Muscle of leg (tissue), 11 donors: ENCODE data around the gene TMEM108. TPM values are rescaled to one million over a fixed set of nuclear protein-coding genes. Genes with fewer than 3 reads are reported as not detected.

Experiments
- DNase-seq: peaks from one replicate; pipeline ENCODE4 v3.0.0; 2013
- H3K27ac ChIP-seq: one replicate; pipeline ENCODE4 v1.5.1; 2013; ENCODE audit warnings: mild to moderate bottlenecking, low read length, control low read depth
- H3K27me3 ChIP-seq: one replicate; pipeline ENCODE4 v1.6.1; 2013; ENCODE audit warnings: low read length; ENCODE audit not compliant: control insufficient read depth, insufficient read depth
- H3K36me3 ChIP-seq: one replicate; pipeline ENCODE4 v1.6.1; 2013; ENCODE audit warnings: low read length; ENCODE audit not compliant: control insufficient read depth, insufficient read depth
- H3K4me1 ChIP-seq: one replicate; pipeline ENCODE4 v1.6.1; 2013; ENCODE audit warnings: low read length; ENCODE audit not compliant: control insufficient read depth, insufficient read depth
- H3K4me3 ChIP-seq: one replicate; pipeline ENCODE4 v1.5.1; 2013; ENCODE audit warnings: low read length, control low read depth
- H3K9me3 ChIP-seq: replicated peaks from 2 replicates; pipeline ENCODE4 v1.6.1; 2013; ENCODE audit warnings: low read depth, low read length; ENCODE audit not compliant: control insufficient read depth
- WGBS: methylation state at CpG from one replicate; pipeline ENCODE4 v1.1.5; 2013; ENCODE audit warnings: missing lambda C conversion rate; ENCODE audit not compliant: insufficient coverage; 5-methylcytosine and 5-hydroxymethylcytosine counted together
- polyA plus RNA-seq, 8 donors: library from polyadenylated mRNA; unstranded; fragments of 120-200 nt; gene quantifications; one replicate each; pipeline versions ENCODE4 v1.2.1 to v1.2.3, GENCODE V29; 2013; ENCODE audit warnings: inconsistent platforms in 1 of 8, low replicate concordance in 1 of 8; ENCODE audit not compliant: insufficient read length in 8 of 8, insufficient read depth in 1 of 8
- total RNA-seq: library from RNA; stranded (reverse); fragments of 120-200 nt; gene quantifications from one replicate; pipeline ENCODE4 v1.2.4, GENCODE V29; 2013

Gene TMEM108
- total and polyA plus RNA-seq, 9 donors: 6.3 to 27.3 (median 17.4) TPM

- H3K27me3 ChIP-seq: no peaks in the 10 kb centered on the region
- 94% methylated on average over 2 of the region's 2 CpGs for WGBS
- no peaks in the 10 kb centered on the region for H3K36me3 ChIP-seq
- H3K4me3 ChIP-seq: no peak overlapping the region
- no peak overlapping the region for H3K27ac ChIP-seq
- no peak for DNase-seq
- H3K9me3 ChIP-seq: no peaks in the 10 kb centered on the region
- H3K4me1 ChIP-seq: no peaks in the 10 kb centered on the region
Measured at GRCh38 chr3:133021206-133021605, 17.0 kb upstream of the TMEM108 start.

GRCh38 chr3:133023362-133023761 lies 14.8 kb upstream of the TMEM108 start:
- WGBS: 100% methylated on average over 1 of the region's 1 CpG
- peak; percentile 6 for DNase-seq

DNA sequence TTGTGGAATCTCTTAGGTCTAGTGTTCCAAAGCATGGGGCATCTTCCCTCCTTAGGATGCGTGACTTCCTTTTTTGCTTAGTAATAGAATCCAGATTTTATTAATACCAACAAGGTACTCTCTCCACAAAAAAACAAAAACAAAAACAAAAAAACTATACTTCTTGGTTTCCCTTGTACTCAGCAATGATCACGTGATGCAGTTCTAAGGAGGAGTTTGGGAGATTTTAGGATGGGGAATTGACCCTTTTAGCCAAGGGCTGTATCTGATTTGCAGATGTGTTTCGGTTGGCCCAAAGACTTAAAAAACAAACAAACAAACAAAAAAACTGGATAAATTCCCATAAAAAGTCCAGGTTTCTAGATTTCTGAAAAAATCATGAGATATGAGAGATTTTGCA lies 12.6 kb upstream of the TMEM108 start:
- H3K27me3 ChIP-seq: no peaks in the 10 kb centered on the region
- no peak overlapping the region for H3K27ac ChIP-seq
- no peak overlapping the region for H3K4me3 ChIP-seq
- WGBS: no CpG with 5 or more reads among the region's 3 CpGs
- no peaks in the 10 kb centered on the region for H3K4me1 ChIP-seq
- no peaks in the 10 kb centered on the region for H3K9me3 ChIP-seq
- no peaks in the 10 kb centered on the region for H3K36me3 ChIP-seq
- no peak for DNase-seq

More at GRCh38 chr3:133023362-133023761, 14.8 kb upstream of the TMEM108 start:
- H3K27ac ChIP-seq: no peak overlapping the region
- no peaks in the 10 kb centered on the region for H3K9me3 ChIP-seq
- no peaks in the 10 kb centered on the region for H3K27me3 ChIP-seq
- H3K4me3 ChIP-seq: no peak overlapping the region
- H3K4me1 ChIP-seq: no peaks in the 10 kb centered on the region
- no peaks in the 10 kb centered on the region for H3K36me3 ChIP-seq

DNA sequence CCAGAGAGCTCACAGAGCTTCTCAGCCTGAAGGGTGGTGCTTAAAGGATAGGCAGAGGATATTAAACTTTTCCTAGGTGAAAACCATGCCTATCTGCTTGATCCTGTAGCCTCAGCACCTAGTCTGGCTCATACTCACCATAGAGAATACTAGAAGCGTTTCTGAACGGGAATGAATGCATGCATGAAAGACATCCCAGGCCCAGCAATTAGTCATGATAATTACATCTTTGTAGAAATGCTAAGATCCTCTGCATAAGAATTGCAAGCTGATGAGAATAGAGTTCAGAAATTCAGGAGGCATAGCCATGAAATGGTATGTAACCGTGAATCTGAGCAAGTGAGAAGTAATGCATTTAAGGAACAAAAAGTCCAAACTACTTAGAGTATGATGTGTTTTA lies 5.9 kb upstream of the TMEM108 start:
- DNase-seq: no peak
- Histone ChIP-seq H3K4me3 (no peak overlapping the region), H3K27me3 (no peaks in the 10 kb centered on the region), H3K9me3 (no peaks in the 10 kb centered on the region), H3K4me1 (peaks cover 4% of the 10 kb centered on the region), H3K27ac (no peak overlapping the region), H3K36me3 (no peaks in the 10 kb centered on the region)
- WGBS: no CpG with 5 or more reads among the region's 3 CpGs

- no peaks in the 10 kb centered on the region for H3K9me3 ChIP-seq
- WGBS: 60% methylated on average over 4 of the region's 9 CpGs
- H3K36me3 ChIP-seq: no peaks in the 10 kb centered on the region
- peaks cover 23% of the 10 kb centered on the region for H3K27me3 ChIP-seq
- peaks cover 17% of the 10 kb centered on the region for H3K4me1 ChIP-seq
- peak; percentile 21 for DNase-seq
- H3K4me3 ChIP-seq: peak overlapping the region; percentile 61
- peak overlapping the region; percentile 60 for H3K27ac ChIP-seq
Measured at GRCh38 chr3:133037436-133037835, 755 bp upstream of the TMEM108 start.

DNA sequence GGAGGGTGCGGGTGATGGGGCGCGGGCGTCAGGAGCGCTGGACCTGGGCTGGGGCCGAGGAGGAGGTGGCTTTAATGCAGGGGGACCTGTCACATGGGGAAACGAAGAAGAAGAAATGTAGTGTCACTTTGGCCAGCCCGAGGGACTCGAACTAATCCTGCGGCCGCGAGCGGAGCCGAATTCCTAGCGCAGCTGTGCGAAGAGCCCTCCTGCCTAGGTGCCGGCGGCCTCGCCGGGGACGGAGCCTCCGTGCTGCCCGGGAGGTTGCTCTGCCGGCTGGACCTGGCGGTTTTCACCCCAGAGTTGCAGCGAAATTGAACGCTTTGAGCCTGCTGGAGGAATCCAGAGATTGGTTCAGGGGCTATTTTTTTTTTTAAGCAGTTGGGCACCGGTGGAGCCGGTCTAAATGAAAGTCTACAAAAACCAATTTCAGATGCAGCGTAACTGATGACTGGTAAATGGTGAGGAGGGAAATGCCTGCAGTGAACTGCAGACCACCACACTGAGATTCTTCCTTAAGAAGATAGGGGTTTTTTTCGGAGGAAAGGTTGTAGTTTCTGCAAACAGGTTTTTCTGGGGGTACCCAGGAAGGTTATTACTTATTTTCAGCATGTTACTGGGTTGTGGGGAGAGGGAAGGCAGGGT lies 662 bp downstream of the TMEM108 start:
- Histone ChIP-seq H3K36me3 (no peaks in the 10 kb centered on the region), H3K4me3 (peak overlapping the region; percentile 61), H3K27me3 (peaks cover 23% of the 10 kb centered on the region), H3K27ac (peak overlapping the region; percentile 31), H3K4me1 (peaks cover 17% of the 10 kb centered on the region), H3K9me3 (no peaks in the 10 kb centered on the region)
- DNase-seq: peak; percentile 19
- WGBS: under 1% methylated on average over 28 of the region's 31 CpGs

DNA sequence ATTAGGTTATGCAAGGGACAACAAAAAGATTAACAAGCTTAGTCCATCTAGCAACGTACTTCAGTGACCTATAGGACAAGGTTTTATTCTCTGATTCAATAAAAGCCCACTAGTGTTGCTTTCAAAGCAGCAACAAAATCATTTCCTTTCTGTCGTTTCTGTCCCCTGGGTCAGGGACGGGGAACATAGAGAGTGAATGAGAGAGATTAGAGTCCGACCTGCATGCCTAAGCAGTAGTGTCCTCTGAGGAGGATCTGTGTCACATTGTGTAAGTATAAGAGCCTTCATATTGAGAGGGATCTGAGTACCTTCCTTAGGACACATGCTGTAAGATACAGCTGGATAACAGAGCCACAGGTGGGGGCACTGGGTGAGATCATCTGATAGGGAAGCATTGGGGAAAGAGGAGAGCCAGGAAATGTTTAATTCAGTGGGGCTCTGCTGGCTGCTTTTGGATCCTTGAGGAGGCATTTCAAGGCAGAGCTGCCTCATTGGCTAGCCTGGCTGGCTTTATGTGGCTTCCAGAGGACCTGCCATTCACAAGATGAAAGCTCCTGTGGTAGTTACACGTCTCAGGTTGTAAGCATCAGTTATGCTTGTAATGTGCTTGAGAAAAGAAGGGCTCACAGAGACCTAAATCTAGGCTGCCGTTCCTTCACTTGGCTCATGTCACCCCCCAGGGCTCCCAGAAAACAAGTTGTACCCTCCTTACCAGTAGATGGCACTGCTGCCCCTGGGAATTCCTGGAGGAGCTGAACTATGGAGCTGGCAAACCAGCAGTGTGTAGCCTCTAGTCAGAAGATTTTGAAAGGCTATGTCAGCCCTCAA lies 2.7 kb downstream of the TMEM108 start:
- Histone ChIP-seq H3K27me3 (peaks cover 23% of the 10 kb centered on the region), H3K36me3 (no peaks in the 10 kb centered on the region), H3K9me3 (no peaks in the 10 kb centered on the region), H3K4me1 (peaks cover 17% of the 10 kb centered on the region), H3K4me3 (no peak overlapping the region), H3K27ac (no peak overlapping the region)
- DNase-seq: peak; percentile 89
- 33% methylated on average over 1 of the region's 6 CpGs for WGBS

DNA sequence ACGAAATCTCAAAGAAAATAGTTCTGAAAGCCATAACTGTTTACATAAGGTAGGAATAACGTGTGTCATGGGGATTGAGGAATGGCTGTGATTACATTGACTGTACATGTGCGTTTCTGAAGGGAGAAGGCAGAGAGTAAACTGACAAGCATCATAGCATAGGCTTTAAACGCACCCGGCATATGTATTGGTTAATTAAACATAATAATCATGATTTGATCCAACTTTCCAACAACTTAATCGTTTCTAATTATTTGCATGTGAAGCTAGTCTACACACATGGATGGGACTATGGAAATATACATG lies 3.3 kb downstream of the TMEM108 start:
- Histone ChIP-seq H3K9me3 (no peaks in the 10 kb centered on the region), H3K4me3 (no peak overlapping the region), H3K27ac (no peak overlapping the region), H3K4me1 (peaks cover 17% of the 10 kb centered on the region), H3K36me3 (no peaks in the 10 kb centered on the region), H3K27me3 (peaks cover 23% of the 10 kb centered on the region)
- WGBS: no CpG with 5 or more reads among the region's 6 CpGs
- DNase-seq: no peak

DNA sequence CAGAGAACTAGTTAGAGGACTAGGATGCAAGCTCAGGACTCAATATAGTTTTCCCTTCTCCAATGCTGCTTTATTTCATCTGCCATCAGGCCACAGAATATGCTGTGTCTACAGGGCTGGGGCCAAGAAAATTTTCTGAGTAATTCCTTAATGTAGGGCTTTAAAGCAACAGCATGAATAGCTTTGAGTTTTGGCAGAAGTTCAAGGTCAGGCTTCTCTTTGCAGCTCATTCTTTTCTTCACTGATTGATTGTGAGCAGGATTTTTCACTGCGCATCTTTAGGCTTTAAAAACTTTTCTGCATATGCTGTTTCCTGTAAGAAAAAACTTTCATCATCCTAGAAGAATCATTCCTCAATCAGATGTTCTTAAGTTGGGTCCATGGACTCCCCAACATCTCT lies 4.6 kb downstream of the TMEM108 start:
- Histone ChIP-seq H3K4me3 (no peak overlapping the region), H3K27me3 (peaks cover 19% of the 10 kb centered on the region), H3K36me3 (no peaks in the 10 kb centered on the region), H3K27ac (no peak overlapping the region), H3K9me3 (no peaks in the 10 kb centered on the region), H3K4me1 (peaks cover 13% of the 10 kb centered on the region)
- WGBS: no CpG with 5 or more reads among the region's 1 CpG
- DNase-seq: peak; percentile 63

DNA sequence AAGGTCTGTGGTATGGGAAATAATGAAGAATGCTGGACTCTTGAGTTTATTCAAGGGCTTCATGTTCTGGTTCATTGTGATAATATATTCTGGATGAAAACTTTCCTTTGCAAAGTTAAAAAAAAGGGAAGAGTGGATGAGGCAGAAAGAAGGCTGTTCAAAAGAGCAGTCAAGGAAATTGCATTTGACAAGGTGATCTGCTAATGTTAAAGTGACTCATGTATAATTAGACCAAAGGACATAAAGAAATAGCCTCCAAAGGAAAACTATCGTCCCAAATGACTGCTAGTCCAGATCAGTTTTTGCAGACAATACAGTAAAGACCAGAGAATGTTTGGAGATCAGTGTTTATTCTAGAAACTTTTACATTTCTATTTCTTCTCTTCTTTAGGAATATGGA lies 9.8 kb downstream of the TMEM108 start:
- Histone ChIP-seq H3K4me3 (no peak overlapping the region), H3K36me3 (no peaks in the 10 kb centered on the region)
- WGBS: no CpG with 5 or more reads among the region's 1 CpG

More for the DNA sequence above, 9.8 kb downstream of the TMEM108 start:
- no peaks in the 10 kb centered on the region for H3K4me1 ChIP-seq
- no peaks in the 10 kb centered on the region for H3K9me3 ChIP-seq
- H3K27me3 ChIP-seq: no peaks in the 10 kb centered on the region
- no peak for DNase-seq
- H3K27ac ChIP-seq: no peak overlapping the region
